OCI-LY3 (cell line): ENCODE data around the gene TMEM255B.

Experiments
- H2AFZ ChIP-seq: fragments of 200-600, 300-600 bp; shearing (Covaris generic); 2 replicates; pipeline ENCODE4 v1.6.0; 2014; ENCODE audit warnings: antibody characterized with exemption, low read depth, low read length
- H3K27ac ChIP-seq: fragments of 200-600, 300-600 bp; sonication (generic); 2 replicates; pipeline ENCODE4 v1.5.1; 2014; ENCODE audit warnings: mild to moderate bottlenecking, low read length, moderate library complexity, mixed read lengths
- H3K27me3 ChIP-seq: fragments of 200-600, 300-600 bp; sonication (generic); 2 replicates; pipeline ENCODE4 v1.6.1; 2014; ENCODE audit warnings: low read depth, low read length, mixed read lengths
- H3K36me3 ChIP-seq: fragments of 200-600, 300-600 bp; sonication (generic); replicated peaks from 2 replicates; pipeline ENCODE3; 2014; ENCODE audit warnings: low read depth, low read length, mixed read lengths
- H3K4me1 ChIP-seq: fragments of 300-600, 200-600 bp; sonication (generic); 2 replicates; pipeline ENCODE4 v1.6.1; 2014; ENCODE audit warnings: low read length, mixed read lengths
- H3K4me2 ChIP-seq: fragments of 200-600, 300-600 bp; sonication (generic); 2 replicates; pipeline ENCODE4 v1.6.1; 2014; ENCODE audit warnings: low read length, mixed read lengths
- H3K4me3 ChIP-seq: fragments of 300-600, 200-600 bp; sonication (generic); 2 replicates; pipeline ENCODE4 v1.5.1; 2014; ENCODE audit warnings: antibody characterized with exemption, mild to moderate bottlenecking, low read length, moderate library complexity
- H3K79me2 ChIP-seq: fragments of 300-600, 200-600 bp; shearing (Covaris generic); 2 replicates; pipeline ENCODE4 v1.6.1; 2014; ENCODE audit warnings: mild to moderate bottlenecking, low read length, mixed read lengths
- H3K9ac ChIP-seq: fragments of 300-600, 200-600 bp; shearing (Covaris generic); 2 replicates; pipeline ENCODE4 v1.6.0; 2014; ENCODE audit warnings: mild to moderate bottlenecking, low read length, moderate library complexity
- H3K9me3 ChIP-seq: fragments of 200-600, 300-600 bp; shearing (Covaris generic); 2 replicates; pipeline ENCODE4 v1.6.1; 2014; ENCODE audit warnings: low read length, mixed read lengths; ENCODE audit not compliant: insufficient read depth
- H4K20me1 ChIP-seq: fragments of 200-600, 300-600 bp; sonication (generic); 2 replicates; pipeline ENCODE4 v1.6.1; 2016; ENCODE audit warnings: low read length, mixed read lengths; ENCODE audit not compliant: insufficient read depth
- CTCF ChIP-seq: fragments of 200-600, 300-600 bp; sonication (generic); IDR thresholded peaks from 2 replicates; pipeline ENCODE4 v1.5.1; 2014; ENCODE audit warnings: antibody characterized with exemption, low read length, low read depth
- EZH2phosphoT487 ChIP-seq: fragments of 200-600 bp; shearing (Covaris generic); IDR thresholded peaks from 2 replicates; pipeline ENCODE4 v1.6.1; 2018; ENCODE audit warnings: antibody characterized with exemption, mixed run types, low read depth

The TMEM255B gene

GRCh38 chr13:113796211-113796963, 37.4 kb downstream of the TMEM255B start:
- no peaks in the 10 kb centered on the region for H3K4me1 ChIP-seq
- no peaks in the 10 kb centered on the region for H3K9me3 ChIP-seq
- TF ChIP-seq CTCF (no peak), EZH2phosphoT487 (no peak)
- no peaks in the 10 kb centered on the region for H3K36me3 ChIP-seq
- no peaks in the 10 kb centered on the region for H3K79me2 ChIP-seq
- H4K20me1 ChIP-seq: no peaks in the 10 kb centered on the region
- no peak overlapping the region for H3K9ac ChIP-seq
- H2AFZ ChIP-seq: no peak overlapping the region
- no peak overlapping the region for H3K4me2 ChIP-seq
- no peak overlapping the region for H3K4me3 ChIP-seq
- H3K27ac ChIP-seq: no peak overlapping the region
- no peaks in the 10 kb centered on the region for H3K27me3 ChIP-seq

- TF ChIP-seq EZH2phosphoT487: no peak
- no peak for TF ChIP-seq CTCF
- H3K27me3 ChIP-seq: no peaks in the 10 kb centered on the region
- no peaks in the 10 kb centered on the region for H3K36me3 ChIP-seq
- H4K20me1 ChIP-seq: no peaks in the 10 kb centered on the region
- no peak overlapping the region for H2AFZ ChIP-seq
- H3K4me3 ChIP-seq: no peak overlapping the region
- H3K9me3 ChIP-seq: no peaks in the 10 kb centered on the region
- H3K9ac ChIP-seq: no peak overlapping the region
- no peaks in the 10 kb centered on the region for H3K4me1 ChIP-seq
- no peak overlapping the region for H3K4me2 ChIP-seq
- H3K79me2 ChIP-seq: no peaks in the 10 kb centered on the region
- no peak overlapping the region for H3K27ac ChIP-seq
Observed at GRCh38 chr13:113796964-113797676, 38.1 kb downstream of the TMEM255B start.

- H3K79me2 ChIP-seq: no peaks in the 10 kb centered on the region
- no peak overlapping the region for H3K4me2 ChIP-seq
- no peaks in the 10 kb centered on the region for H3K27me3 ChIP-seq
- no peaks in the 10 kb centered on the region for H3K9me3 ChIP-seq
- H3K36me3 ChIP-seq: no peaks in the 10 kb centered on the region
- H3K27ac ChIP-seq: no peak overlapping the region
- no peaks in the 10 kb centered on the region for H4K20me1 ChIP-seq
- TF ChIP-seq EZH2phosphoT487 (no peak), CTCF (no peak)
- H2AFZ ChIP-seq: no peak overlapping the region
- H3K9ac ChIP-seq: no peak overlapping the region
- no peaks in the 10 kb centered on the region for H3K4me1 ChIP-seq
- H3K4me3 ChIP-seq: no peak overlapping the region
Observed at GRCh38 chr13:113798200-113798811, 39.3 kb downstream of the TMEM255B start.

- no peaks in the 10 kb centered on the region for H4K20me1 ChIP-seq
- H3K4me2 ChIP-seq: no peak overlapping the region
- TF ChIP-seq EZH2phosphoT487 (no peak), CTCF (no peak)
- no peak overlapping the region for H2AFZ ChIP-seq
- no peak overlapping the region for H3K4me3 ChIP-seq
- no peaks in the 10 kb centered on the region for H3K4me1 ChIP-seq
- H3K27ac ChIP-seq: no peak overlapping the region
- H3K9me3 ChIP-seq: no peaks in the 10 kb centered on the region
- H3K27me3 ChIP-seq: no peaks in the 10 kb centered on the region
- no peaks in the 10 kb centered on the region for H3K36me3 ChIP-seq
- H3K9ac ChIP-seq: no peak overlapping the region
- H3K79me2 ChIP-seq: no peaks in the 10 kb centered on the region
Observed at GRCh38 chr13:113800576-113800926, 41.5 kb downstream of the TMEM255B start.
